Esophagus squamous epithelium (tissue), 5 donors: Measurements from ENCODE around the gene KRT13. TPM values are rescaled to one million over a fixed set of nuclear protein-coding genes. Genes with fewer than 3 reads are reported as not detected.

Source experiments
- DNase-seq: peaks from one replicate; lab custom pipeline; 2025; lab: John Stamatoyannopoulos, UW
- H3K27ac ChIP-seq, 4 donors: fragments of 200-600 bp; sonication (generic); one replicate each; pipeline ENCODE4 v1.5.1; 2016 to 2019; ENCODE audit warnings: mild to moderate bottlenecking in 1 of 4
- H3K27me3 ChIP-seq, 4 donors: fragments of 200-600 bp; sonication (generic); 1 replicate in 3 of 4; 2 replicates in 1 of 4; pipeline versions ENCODE4 v1.5.1 to v1.6.0; 2017 to 2021; ENCODE audit warnings: antibody characterized with exemption in 1 of 4
- H3K36me3 ChIP-seq, 3 donors: fragments of 200-600 bp; sonication (generic); one replicate each; pipeline ENCODE4 v1.5.1; 2016 to 2019
- H3K4me1 ChIP-seq, 3 donors: fragments of 200-600 bp; sonication (generic); one replicate each; pipeline ENCODE4 v1.5.1; 2017 to 2019
- H3K4me3 ChIP-seq, 4 donors: fragments of 200-600 bp; sonication (generic); 1 replicate in 3 of 4; 2 replicates in 1 of 4; pipeline ENCODE4 v1.5.1; 2016 to 2019; ENCODE audit warnings: mild to moderate bottlenecking in 2 of 4, moderate library complexity in 1 of 4
- H3K9me3 ChIP-seq, 3 donors: fragments of 200-600 bp; sonication (generic); one replicate each; pipeline ENCODE4 v1.5.1; 2016 to 2019
- CTCF ChIP-seq, 6 experiments: fragments of 450-650 bp in 4 of 6; fragments of 200-600 bp in 2 of 6; sonication (generic) in 2 of 6; IDR thresholded peaks; one replicate each; pipeline ENCODE4 v1.5.1; 2016 to 2019; ENCODE audit warnings: antibody characterized with exemption in 6 of 6, mild to moderate bottlenecking in 4 of 6, moderate library complexity in 4 of 6
- POLR2A ChIP-seq, 4 donors: fragments of 450-650 bp; IDR thresholded peaks; one replicate each; pipeline ENCODE4 v1.6.1; 2017; ENCODE audit warnings: antibody characterized with exemption in 4 of 4, mild to moderate bottlenecking in 4 of 4, moderate library complexity in 3 of 4
- WGBS, 2 donors: methylation state at CpG; one replicate each; pipeline ENCODE4 v1.1.5; 2018; 5-methylcytosine and 5-hydroxymethylcytosine counted together
- intact Hi-C: fragments of 100-400 bp; cut with DNase I; formaldehyde crosslinking; loops from one replicate; pipeline ENCODE4 v1.15.0; 2022
- total RNA-seq, 4 donors: library from RNA; depleted of rRNA; stranded (reverse); fragments of >200 nt; gene quantifications; one replicate each; pipeline ENCODE4 v1.1.0, GENCODE V29; 2016
- donor health status: DM: yes; HTN: yes; CAD: no.

KRT13 gene
- total RNA-seq, 4 donors from 2014 or later = 27,182 to 79,363 (median 33,601) TPM

- TF ChIP-seq POLR2A (IDR thresholded peaks at IDR 0.05) (no peak), CTCF (IDR thresholded peaks at IDR 0.05) (no peak)
- DNase-seq = no peak
- H3K4me3 ChIP-seq = no peak overlapping the region
- WGBS, 2 donors = 94 to 96% methylated on average over 2 to 4 of the region's 4 CpGs
- intact Hi-C loops = no loop called here
- H3K9me3 ChIP-seq = no peaks in the 10 kb centered on the region
- H3K27ac ChIP-seq = no peak overlapping the region
- H3K4me1 ChIP-seq = no peaks in the 10 kb centered on the region
- H3K36me3 ChIP-seq = no peaks in the 10 kb centered on the region
- H3K27me3 ChIP-seq = no peaks in the 10 kb centered on the region
These were observed 30.0 kb downstream of the KRT13 start for GRCh38 chr17:41475421-41475820.

DNA sequence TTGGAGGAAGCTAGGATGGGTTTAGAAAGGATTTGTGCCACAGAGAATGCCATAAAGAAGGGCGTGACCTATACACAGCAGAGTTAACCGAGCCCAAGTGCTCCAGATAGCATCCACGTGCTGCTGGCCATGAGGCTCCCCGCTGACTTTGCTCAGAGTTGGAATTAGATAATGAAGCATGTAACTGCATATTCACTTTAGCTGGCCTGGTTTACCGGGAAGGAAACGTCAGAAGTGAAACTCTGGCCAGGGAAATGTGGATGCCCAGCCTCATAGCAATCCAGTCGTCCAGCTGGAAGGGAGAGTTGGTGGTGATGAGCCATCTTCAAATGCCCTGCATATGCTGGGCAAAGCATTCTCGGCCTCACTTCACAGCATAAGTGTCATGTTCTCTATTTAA is 30.5 kb downstream of the KRT13 start:
- no peaks in the 10 kb centered on the region for H3K36me3 ChIP-seq
- TF ChIP-seq POLR2A (IDR thresholded peaks at IDR 0.05) = no peak
- TF ChIP-seq CTCF (IDR thresholded peaks at IDR 0.05) = no peak
- intact Hi-C loops = no loop called here
- no peaks in the 10 kb centered on the region for H3K4me1 ChIP-seq
- no peaks in the 10 kb centered on the region for H3K9me3 ChIP-seq
- 62 to 68% methylated on average over 6 to 7 of the region's 8 CpGs for WGBS, 2 donors
- no peak overlapping the region for H3K27ac ChIP-seq
- DNase-seq = no peak
- H3K27me3 ChIP-seq = no peaks in the 10 kb centered on the region
- no peak overlapping the region for H3K4me3 ChIP-seq

- Histone ChIP-seq H3K4me1 (peaks cover 13 to 49% (median 29%) of the 10 kb centered on the region in 3 donors), H3K27ac (no peak overlapping the region), H3K4me3 (no peak overlapping the region), H3K9me3 (no peaks in the 10 kb centered on the region), H3K27me3 (no peaks in the 10 kb centered on the region), H3K36me3 (no peaks in the 10 kb centered on the region)
- intact Hi-C loops = no loop called here
- no peak for TF ChIP-seq CTCF (IDR thresholded peaks at IDR 0.05)
- TF ChIP-seq POLR2A (IDR thresholded peaks at IDR 0.05) = no peak
- no peak for DNase-seq
These were observed 37.1 kb downstream of the KRT13 start for GRCh38 chr17:41468346-41468745.

- TF ChIP-seq POLR2A (IDR thresholded peaks at IDR 0.05) (no peak), CTCF (IDR thresholded peaks at IDR 0.05) (no peak)
- no peaks in the 10 kb centered on the region for H3K9me3 ChIP-seq
- intact Hi-C loops = no loop called here
- no peaks in the 10 kb centered on the region for H3K36me3 ChIP-seq
- peaks cover 13 to 56% (median 29%) of the 10 kb centered on the region in 3 donors for H3K4me1 ChIP-seq
- DNase-seq = no peak
- WGBS, 2 donors = 21 to 45% methylated on average over 2 to 3 of the region's 4 CpGs
- H3K4me3 ChIP-seq = no peak overlapping the region
- no peaks in the 10 kb centered on the region for H3K27me3 ChIP-seq
- H3K27ac ChIP-seq = peak overlapping the region in 3 of 4 donors; percentile 12 to 50 (median 49)
These were observed 37.9 kb downstream of the KRT13 start for GRCh38 chr17:41467561-41467960.

DNA sequence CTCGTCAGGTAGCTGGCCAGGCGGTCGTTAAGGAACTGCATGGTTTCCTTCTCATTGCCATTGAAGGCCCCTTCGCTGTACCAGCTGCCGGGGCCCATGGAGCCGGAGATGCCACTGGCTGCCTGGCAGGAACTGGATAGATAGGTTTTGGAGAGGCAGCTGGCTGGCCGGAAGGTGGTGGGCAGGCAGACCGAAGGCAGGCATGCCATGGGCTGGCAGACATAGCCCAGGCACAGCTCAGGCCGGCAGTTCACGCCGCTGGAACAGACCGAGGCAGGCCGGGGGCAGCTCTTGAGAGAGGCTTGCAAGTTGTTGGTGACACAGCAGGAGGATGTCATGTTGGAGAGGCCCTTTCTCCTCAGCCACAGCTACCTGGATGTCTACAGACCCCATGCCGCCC is 38.4 kb downstream of the KRT13 start, which contains the start of gene KRT32:
Gene KRT32 (minus strand): TSS at position 399 of the 400 bp plus-strand sequence. CDS start 61 bp downstream, at position 338.
- peak within 1 kb of the TSS in 3 of 4 donors; percentile 12 to 50 (median 49) for H3K27ac ChIP-seq
- no peaks in the 10 kb centered on the region for H3K36me3 ChIP-seq
- H3K9me3 ChIP-seq = no peaks in the 10 kb centered on the region
- no peak within 1 kb of the TSS for H3K4me3 ChIP-seq
- H3K27me3 ChIP-seq = no peaks in the 10 kb centered on the region
- DNase-seq = no peak
- intact Hi-C loops = no loop called here
- no peak for TF ChIP-seq CTCF (IDR thresholded peaks at IDR 0.05)
- no peak for TF ChIP-seq POLR2A (IDR thresholded peaks at IDR 0.05)
- peaks cover 13 to 59% (median 29%) of the 10 kb centered on the region in 3 donors for H3K4me1 ChIP-seq
- 62 to 77% methylated on average over 3 to 11 of the region's 14 CpGs for WGBS, 2 donors
